Left lung (tissue), 14 donors: ENCODE data around the gene RSBN1L. TPM values are rescaled to one million over a fixed set of nuclear protein-coding genes. Genes with fewer than 3 reads are reported as not detected.
"Not testable (repeated sequence)": the region's sequence is repeated elsewhere in the genome, so short reads cannot be mapped to it uniquely, and the experiment has no call there.

Source experiments
- ATAC-seq: fragments of 200-7000 bp; cut with Tn5 transposase; one replicate; pipeline ENCODE4 v1.9.1; 2020; ENCODE audit warnings: moderate library complexity
- DNase-seq, 4 donors: peaks; one replicate each; pipeline ENCODE4 v3.0.0-alpha.2; 2013 to 2020
- H3K27ac ChIP-seq, 2 donors: fragments of 200-600 bp; sonication (generic) in 1 of 2; one replicate each; pipeline versions ENCODE4 v1.5.0 to v1.8.0; 2020 to 2021
- H3K27me3 ChIP-seq, 2 donors: fragments of 200-600 bp; sonication (generic) in 1 of 2; one replicate each; pipeline versions ENCODE4 v1.5.0 to v1.8.0; 2020 to 2021
- H3K36me3 ChIP-seq, 2 donors: fragments of 200-600 bp; sonication (generic) in 1 of 2; one replicate each; pipeline versions ENCODE4 v1.5.0 to v1.8.0; 2020 to 2021
- H3K4me1 ChIP-seq, 2 donors: fragments of 200-600 bp; one replicate each; pipeline ENCODE4 v1.8.0; 2021
- H3K4me3 ChIP-seq, 2 donors: fragments of 200-600 bp; sonication (generic) in 1 of 2; one replicate each; pipeline versions ENCODE4 v1.5.0 to v1.8.0; 2020 to 2021; ENCODE audit warnings: mild to moderate bottlenecking in 1 of 2
- H3K9me3 ChIP-seq, 2 donors: fragments of 200-600 bp; sonication (generic) in 1 of 2; one replicate each; pipeline versions ENCODE4 v1.5.0 to v1.8.0; 2020 to 2021
- CTCF ChIP-seq, 2 donors: fragments of 200-600 bp; sonication (generic) in 1 of 2; IDR thresholded peaks; one replicate each; pipeline versions ENCODE4 v1.5.0 to v1.8.0; 2021; ENCODE audit warnings: antibody characterized with exemption in 2 of 2
- intact Hi-C, 2 donors: fragments of 100-400 bp; cut with DNase I; formaldehyde crosslinking; loops; one replicate each; pipeline versions ENCODE4 v1.11.2 to v1.14.2; 2022
- long read RNA-seq, 12 donors: library from polyadenylated mRNA in 2 of 12; unstranded in 2 of 12; transcript quantifications; one replicate each; pipeline ENCODE4 v2.0.0 and lab custom pipeline, GENCODE V29; 2019 to 2026
- polyA plus RNA-seq, 6 donors: library from polyadenylated mRNA; unstranded; fragments of 120-200 nt; gene quantifications; one replicate each; pipeline ENCODE4 v1.2.1, GENCODE V29; 2013; ENCODE audit not compliant: insufficient read length in 6 of 6
- total RNA-seq, 2 donors: library from RNA; stranded (reverse); fragmentation: NEBNext Ultra II Directional; extraction: Animal tissue kit (Norgen Biotek cat#: 25700); gene quantifications; one replicate each; pipeline ENCODE4 v1.2.1, GENCODE V29; 2021
- donor health status: DM: no; HTN: yes; CAD: no.
- donor health status: DM: no; HTN: no; CAD: no.

The RSBN1L gene
- total RNA-seq (10 to 100 TPM; 16.7 to 20.2 TPM), polyA plus RNA-seq (10 to 100 TPM; 35.5 to 47.2 (median 40.1) TPM)
- long read RNA-seq, donor 1, partial matches to known transcripts, result 24 of 24 reads
- long read RNA-seq, donor 1, other reads (novel, unspliced or antisense), result 0 of 24 reads
- long read RNA-seq, donor 2, full-length matches to known transcripts, result 3 of 8 reads
- long read RNA-seq, donor 2, partial matches to known transcripts, result 5 of 8 reads
- long read RNA-seq, donor 2, other reads (novel, unspliced or antisense), result 0 of 8 reads
- long read RNA-seq, donor 3, full-length matches to known transcripts, result 1 of 30 reads
- long read RNA-seq, donor 3, partial matches to known transcripts, result 29 of 30 reads
- long read RNA-seq, donor 3, other reads (novel, unspliced or antisense), result 0 of 30 reads
- long read RNA-seq, donor 4, partial matches to known transcripts, result 42 of 43 reads
- long read RNA-seq, donor 4, other reads (novel, unspliced or antisense), result 1 of 43 reads
- long read RNA-seq, donor 5, full-length matches to known transcripts, result 3 of 3 reads
- long read RNA-seq, donor 5, partial matches to known transcripts, result 0 of 3 reads
- long read RNA-seq, donor 5, other reads (novel, unspliced or antisense), result 0 of 3 reads
- long read RNA-seq, donor 6, result 0 reads
- long read RNA-seq, donor 7, full-length matches to known transcripts, result 3 of 3 reads
- long read RNA-seq, donor 7, partial matches to known transcripts, result 0 of 3 reads
- long read RNA-seq, donor 7, other reads (novel, unspliced or antisense), result 0 of 3 reads
- long read RNA-seq, donor 8, full-length matches to known transcripts, result 5 of 5 reads
- long read RNA-seq, donor 8, partial matches to known transcripts, result 0 of 5 reads
- long read RNA-seq, donor 8, other reads (novel, unspliced or antisense), result 0 of 5 reads
- long read RNA-seq, donor 9, result 0 reads
- long read RNA-seq, donor 10, partial matches to known transcripts, result 42 of 44 reads
- long read RNA-seq, donor 10, other reads (novel, unspliced or antisense), result 2 of 44 reads
- long read RNA-seq, donor 11, full-length matches to known transcripts, result 5 of 11 reads
- long read RNA-seq, donor 11, partial matches to known transcripts, result 6 of 11 reads
- long read RNA-seq, donor 11, other reads (novel, unspliced or antisense), result 0 of 11 reads
- long read RNA-seq, donor 12, full-length matches to known transcripts, result 4 of 4 reads
- long read RNA-seq, donor 12, partial matches to known transcripts, result 0 of 4 reads
- long read RNA-seq, donor 12, other reads (novel, unspliced or antisense), result 0 of 4 reads

DNA sequence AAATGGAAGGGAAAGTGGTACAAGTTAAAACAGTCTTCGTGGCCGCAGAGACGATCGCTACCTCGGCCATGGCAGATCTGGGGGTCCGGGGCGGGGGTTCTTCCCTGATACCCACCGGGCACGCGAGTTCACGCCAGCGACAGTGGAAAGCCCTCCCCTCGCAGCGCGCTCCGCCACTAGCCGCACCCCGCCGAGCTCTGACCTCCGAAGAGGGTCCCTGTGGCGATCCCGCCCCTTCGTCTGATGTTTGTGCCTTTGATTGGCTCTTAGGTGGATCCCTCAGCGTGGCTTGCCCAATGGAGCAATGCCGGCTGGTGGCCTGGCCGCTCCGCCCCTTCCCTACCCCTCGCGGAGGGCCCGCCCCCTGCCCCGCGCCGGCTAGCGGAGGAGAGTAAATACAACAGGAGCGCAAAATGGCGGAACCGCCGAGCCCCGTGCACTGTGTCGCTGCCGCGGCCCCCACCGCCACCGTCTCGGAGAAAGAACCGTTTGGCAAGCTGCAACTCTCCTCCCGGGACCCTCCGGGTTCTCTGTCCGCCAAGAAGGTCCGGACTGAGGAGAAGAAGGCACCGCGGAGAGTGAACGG lies at the start of gene RSBN1L:
Gene RSBN1L, plus strand, starts transcription at position 403 of the 586 bp plus-strand sequence. Its CDS starts 11 bp downstream, at position 414.
- TF ChIP-seq CTCF (IDR thresholded peaks at IDR 0.05), result peak; percentile 27 to 41
- intact Hi-C loops, result no loop called here
- H3K4me1 ChIP-seq, result peaks cover 5 to 51% of the 10 kb centered on the region in 2 donors
- no peaks in the 10 kb centered on the region for H3K9me3 ChIP-seq
- no peaks in the 10 kb centered on the region for H3K27me3 ChIP-seq
- no peaks in the 10 kb centered on the region for H3K36me3 ChIP-seq
- H3K27ac ChIP-seq, result peak within 1 kb of the TSS; percentile 98
- peak; percentile 97 for ATAC-seq
- DNase-seq, result peak; percentile 96 to 99 (median 99)
- H3K4me3 ChIP-seq, result peak within 1 kb of the TSS; percentile 92 to 99

- no peak for DNase-seq
- H3K27ac ChIP-seq, result no peak overlapping the region
- H3K4me1 ChIP-seq, result peaks cover 0 to 14% of the 10 kb centered on the region in 2 donors
- ATAC-seq, result no peak
- TF ChIP-seq CTCF (IDR thresholded peaks at IDR 0.05), result no peak
- H3K9me3 ChIP-seq, result no peaks in the 10 kb centered on the region
- H3K4me3 ChIP-seq, result no peak overlapping the region
- H3K36me3 ChIP-seq, result peaks cover 3 to 66% of the 10 kb centered on the region in 2 donors
- no peaks in the 10 kb centered on the region for H3K27me3 ChIP-seq
- intact Hi-C loops, result no loop called here
These were observed 47.4 kb upstream of the RSBN1L start for GRCh38 chr7:77648742-77649338.

DNA sequence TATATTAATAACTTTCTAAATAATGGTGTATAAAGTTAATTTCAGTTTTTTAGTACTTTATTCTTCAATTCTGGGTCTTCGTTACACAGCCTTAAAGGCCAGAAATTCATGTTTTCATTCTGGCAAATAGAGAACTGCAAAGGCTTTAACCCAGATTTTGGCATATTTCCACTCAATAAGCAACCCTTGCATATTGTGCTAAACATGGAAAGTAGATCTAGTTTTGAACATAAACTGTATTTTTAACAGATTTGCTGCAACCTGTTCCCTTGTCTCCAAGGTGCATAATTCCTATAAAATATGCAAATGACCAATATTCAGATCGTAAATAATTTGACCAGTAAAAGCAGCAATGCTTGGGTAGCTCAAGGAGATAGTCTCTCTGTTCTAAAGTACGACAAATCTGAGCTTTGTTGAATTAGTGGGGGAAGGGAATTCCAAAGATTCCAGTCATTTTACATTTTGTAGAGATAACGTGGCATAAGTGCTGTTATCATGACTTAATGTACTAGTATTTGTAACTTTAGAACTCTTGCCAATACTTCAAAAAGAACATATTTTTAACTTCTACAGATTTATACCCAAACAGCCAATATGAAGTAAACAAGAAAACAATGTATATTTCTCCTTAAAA lies 46.4 kb upstream of the RSBN1L start:
- ATAC-seq (peak; percentile 20), DNase-seq (no peak)
- Histone ChIP-seq H3K9me3 (no peaks in the 10 kb centered on the region), H3K27me3 (no peaks in the 10 kb centered on the region), H3K27ac (no peak overlapping the region), H3K4me1 (peaks cover 0 to 14% of the 10 kb centered on the region in 2 donors), H3K4me3 (no peak overlapping the region), H3K36me3 (peaks cover 0 to 66% of the 10 kb centered on the region in 2 donors)
- TF ChIP-seq CTCF (IDR thresholded peaks at IDR 0.05), result no peak
- intact Hi-C loops, result loop anchor here in 1 of 2 donors (5.0 kb wide), 1 partner anchor 107 kb away; no protein-coding TSS in a partner anchor

GRCh38 chr7:77651575-77652162 lies 44.6 kb upstream of the RSBN1L start:
- Histone ChIP-seq H3K27me3 (no peaks in the 10 kb centered on the region), H3K36me3 (peaks cover 0 to 66% of the 10 kb centered on the region in 2 donors), H3K4me3 (no peak overlapping the region), H3K9me3 (no peaks in the 10 kb centered on the region), H3K4me1 (peaks cover 0 to 14% of the 10 kb centered on the region in 2 donors), H3K27ac (no peak overlapping the region)
- ATAC-seq (peak; percentile 11), DNase-seq (peak in 1 of 4 donors; percentile 43)
- peak; percentile 55 to 69 for TF ChIP-seq CTCF (IDR thresholded peaks at IDR 0.05)
- intact Hi-C loops, result loop anchor here in 1 of 2 donors (5.0 kb wide), 1 partner anchor 106 kb away; no protein-coding TSS in a partner anchor

DNA sequence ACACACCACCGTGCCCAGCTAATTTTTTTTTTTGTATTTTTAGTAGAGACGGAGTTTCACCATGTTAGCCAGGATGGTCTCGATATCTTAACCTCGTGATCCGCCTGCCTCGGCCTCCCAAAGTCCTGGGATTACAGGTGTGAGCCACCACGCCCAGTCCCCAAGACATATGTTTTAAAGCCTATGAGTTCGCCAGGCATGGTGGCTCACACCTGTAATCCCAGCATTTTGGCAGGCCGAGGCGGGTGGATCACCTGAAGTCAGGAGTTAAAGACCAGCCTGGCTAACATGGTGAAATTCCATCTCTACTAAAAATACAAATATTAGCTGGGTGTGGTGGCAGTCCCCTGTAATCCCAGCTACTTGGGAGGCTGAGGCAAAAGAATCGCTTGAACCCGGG lies 43.4 kb upstream of the RSBN1L start:
- not testable (repeated sequence) for ATAC-seq, H3K27ac ChIP-seq, DNase-seq, H3K9me3 ChIP-seq, H3K4me3 ChIP-seq, H3K27me3 ChIP-seq
- peaks cover 0 to 64% of the 10 kb centered on the region in 2 donors for H3K36me3 ChIP-seq
- intact Hi-C loops, result loop anchor here in 1 of 2 donors (5.0 kb wide), 1 partner anchor 104 kb away; no protein-coding TSS in a partner anchor
- H3K4me1 ChIP-seq, result peaks cover 0 to 22% of the 10 kb centered on the region in 2 donors
